Measurements from ENCODE around the gene TRIM16.
A peak's percentile ranks its signal among the peaks of the same experiment; 100 is the strongest.
"Not testable (repeated sequence)": the region's sequence is repeated elsewhere in the genome, so short reads cannot be mapped to it uniquely, and the experiment has no call there.

The TRIM16 gene

DNA sequence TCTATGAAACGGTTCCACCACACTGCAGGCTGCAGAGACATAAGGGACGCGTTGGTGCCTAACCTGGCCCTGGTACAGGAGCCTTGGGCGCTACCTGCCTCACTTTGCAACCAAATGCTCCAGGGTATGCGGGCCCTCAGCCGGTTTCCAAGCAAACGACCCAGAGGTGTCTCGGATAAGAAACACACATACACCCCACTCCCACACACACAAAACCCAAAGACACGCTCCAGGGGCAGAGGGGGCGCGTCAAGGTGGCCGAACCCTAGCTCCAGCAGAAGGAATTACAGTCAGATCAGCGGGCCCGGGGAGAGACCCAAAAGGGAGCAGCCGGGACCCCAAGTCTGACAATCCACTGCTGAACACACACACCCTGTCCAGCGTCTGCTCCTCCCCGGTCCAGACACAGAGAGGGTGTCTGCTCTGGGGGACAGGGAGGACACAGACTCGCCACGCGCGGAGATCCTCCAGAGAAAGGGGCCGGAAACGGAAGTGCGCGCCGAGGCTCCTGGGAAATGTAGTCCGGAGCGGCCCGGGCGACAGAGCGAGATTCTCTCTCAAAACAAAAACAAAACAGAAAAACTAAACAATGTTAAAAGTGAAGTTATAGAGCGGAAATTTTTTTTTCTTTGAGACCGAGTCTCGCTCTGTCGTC is at the start of gene TRIM16:
Gene TRIM16, minus strand, starts transcription at position 488 of the 655 bp plus-strand sequence. CDS start 32,702 bp downstream, outside the sequence.
- in situ Hi-C loops (cut with HindIII; ENCODE audit: low sequenced_read_pairs) = not testable (repeated sequence)
- DNase-seq (ENCODE audit: low read depth, low spot score) = peak; percentile 45
- peak within 1 kb of the TSS; percentile 62 for H3K4me3 ChIP-seq (ENCODE audit: low read depth, low read length)

DNA sequence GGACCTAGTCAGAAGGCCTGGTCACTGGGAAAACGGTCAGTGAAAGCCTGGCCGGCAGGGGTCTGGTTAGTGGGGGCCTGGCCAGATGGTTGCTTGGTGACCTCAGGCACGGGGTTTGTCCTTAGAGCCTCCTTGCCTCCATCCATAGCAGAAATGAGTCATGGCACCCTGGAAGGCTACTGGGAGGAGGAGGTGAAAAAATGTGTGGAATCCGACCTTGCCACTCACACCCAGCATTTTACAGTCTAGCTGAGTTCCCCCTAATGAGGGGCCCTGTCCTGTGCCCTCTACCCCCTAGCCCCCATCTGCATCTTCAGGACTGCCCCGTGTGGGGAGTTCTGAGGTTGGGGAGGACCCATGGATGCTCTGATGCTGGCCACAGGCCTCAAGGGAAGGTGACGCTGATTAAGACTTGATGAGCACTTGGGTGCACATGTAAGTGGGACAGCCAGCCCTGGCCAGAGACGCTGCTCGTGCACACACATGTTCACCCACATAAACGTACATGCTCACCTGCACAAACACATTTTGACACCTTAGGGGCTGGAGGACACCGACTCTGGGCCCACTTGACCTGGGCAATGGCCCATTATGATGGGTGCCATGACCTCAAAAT is 49.2 kb upstream of the TRIM16 start:
- in situ Hi-C loops (cut with HindIII; ENCODE audit: low sequenced_read_pairs); H3K4me3 ChIP-seq (ENCODE audit: low read depth, low read length); DNase-seq (ENCODE audit: low read depth, low spot score): not testable (repeated sequence)

- DNase-seq (ENCODE audit: low read depth, low spot score); H3K4me3 ChIP-seq (ENCODE audit: low read depth, low read length); in situ Hi-C loops (cut with HindIII; ENCODE audit: low sequenced_read_pairs): not testable (repeated sequence)
These were observed 47.8 kb upstream of the TRIM16 start, which contains the start of gene TBC1D26 for GRCh38 chr17:15731900-15732299. TSS of gene TBC1D26 (plus strand) at chr17:15732283. CDS start at chr17:15735349, 3,066 bp downstream.

GRCh38 chr17:15730535-15730934 is 46.4 kb upstream of the TRIM16 start:
- DNase-seq (ENCODE audit: low read depth, low spot score); H3K4me3 ChIP-seq (ENCODE audit: low read depth, low read length); in situ Hi-C loops (cut with HindIII; ENCODE audit: low sequenced_read_pairs): not testable (repeated sequence)

DNA sequence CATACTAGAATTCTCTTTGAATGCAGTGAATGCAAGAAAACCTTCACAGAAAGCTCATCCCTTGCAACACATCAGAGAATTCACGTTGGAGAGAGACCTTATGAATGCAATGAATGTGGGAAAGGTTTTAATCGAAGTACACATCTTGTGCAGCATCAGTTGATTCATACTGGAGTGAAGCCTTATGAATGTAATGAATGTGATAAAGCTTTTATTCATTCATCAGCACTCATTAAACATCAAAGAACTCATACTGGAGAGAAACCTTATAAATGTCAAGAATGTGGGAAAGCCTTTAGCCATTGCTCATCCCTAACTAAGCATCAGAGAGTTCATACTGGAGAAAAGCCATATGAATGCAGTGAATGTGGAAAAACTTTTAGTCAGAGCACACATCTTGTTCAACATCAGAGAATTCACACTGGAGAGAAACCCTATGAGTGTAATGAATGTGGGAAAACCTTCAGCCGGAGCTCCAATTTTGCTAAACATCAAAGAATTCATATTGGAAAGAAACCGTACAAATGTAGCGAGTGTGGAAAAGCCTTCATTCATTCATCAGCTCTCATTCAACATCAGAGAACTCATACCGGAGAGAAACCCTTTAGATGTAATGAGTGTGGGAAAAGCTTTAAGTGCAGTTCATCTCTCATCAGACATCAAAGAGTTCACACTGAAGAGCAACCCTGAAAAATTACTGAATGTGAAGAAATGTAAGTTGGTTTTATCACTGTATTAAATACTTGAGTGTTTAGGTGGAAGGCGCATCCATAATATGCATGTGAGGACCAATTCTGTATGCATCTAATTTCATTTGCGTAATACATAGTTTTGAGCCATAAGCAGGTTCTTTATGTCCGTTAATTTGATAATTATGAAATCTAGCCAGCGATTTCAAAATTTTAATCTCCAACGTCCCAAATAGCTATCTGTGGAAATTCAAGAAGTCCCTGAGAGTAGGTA is 32.8 kb upstream of the TRIM16 start:
- H3K4me3 ChIP-seq (ENCODE audit: low read depth, low read length); in situ Hi-C loops (cut with HindIII; ENCODE audit: low sequenced_read_pairs): not testable (repeated sequence)
- peak; percentile 10 for DNase-seq (ENCODE audit: low read depth, low spot score)

DNA sequence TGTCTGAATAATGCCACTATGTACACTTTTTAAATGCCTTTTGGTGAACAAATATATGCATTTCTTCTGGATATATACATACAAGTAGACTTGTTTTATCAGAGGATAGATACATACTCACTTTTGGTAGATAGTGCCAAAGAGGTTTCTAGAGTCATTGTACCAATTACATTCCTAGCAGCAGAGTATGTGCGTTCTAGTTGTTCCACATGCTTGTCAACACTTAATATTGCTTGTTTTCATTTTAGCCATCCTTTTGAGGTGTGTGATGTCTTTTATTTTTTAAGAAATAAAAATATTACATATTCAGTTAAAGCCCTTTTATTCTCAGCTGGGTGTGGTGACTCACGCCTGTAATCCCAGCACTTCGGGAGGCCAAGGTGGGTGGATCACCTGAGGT is 24.8 kb upstream of the TRIM16 start:
- DNase-seq (ENCODE audit: low read depth, low spot score); H3K4me3 ChIP-seq (ENCODE audit: low read depth, low read length); in situ Hi-C loops (cut with HindIII; ENCODE audit: low sequenced_read_pairs): not testable (repeated sequence)

DNA sequence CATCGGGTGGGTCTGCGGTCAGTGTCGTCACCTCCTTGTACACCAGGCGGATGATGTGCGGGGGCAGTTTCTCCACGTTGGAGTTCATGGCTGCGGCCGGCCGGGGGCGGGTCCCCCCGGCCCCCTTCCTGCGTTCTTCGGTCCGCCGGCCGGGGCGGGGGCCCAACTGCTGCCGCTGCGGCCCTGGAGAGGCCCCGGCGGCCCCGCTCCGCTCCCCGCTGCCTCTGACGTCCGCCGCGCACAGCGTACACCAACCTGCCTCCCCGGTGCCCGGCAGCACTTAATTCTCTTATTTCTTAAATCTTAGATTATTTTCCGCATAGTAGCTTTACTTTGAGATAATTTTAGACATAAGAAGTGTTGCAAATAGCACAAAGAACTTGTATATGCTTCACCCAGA is 20.7 kb upstream of the TRIM16 start:
- in situ Hi-C loops (cut with HindIII; ENCODE audit: low sequenced_read_pairs); DNase-seq (ENCODE audit: low read depth, low spot score); H3K4me3 ChIP-seq (ENCODE audit: low read depth, low read length): not testable (repeated sequence)

- in situ Hi-C loops (cut with HindIII; ENCODE audit: low sequenced_read_pairs); DNase-seq (ENCODE audit: low read depth, low spot score); H3K4me3 ChIP-seq (ENCODE audit: low read depth, low read length): not testable (repeated sequence)
These were observed 20.1 kb upstream of the TRIM16 start for GRCh38 chr17:15704239-15704638.

DNA sequence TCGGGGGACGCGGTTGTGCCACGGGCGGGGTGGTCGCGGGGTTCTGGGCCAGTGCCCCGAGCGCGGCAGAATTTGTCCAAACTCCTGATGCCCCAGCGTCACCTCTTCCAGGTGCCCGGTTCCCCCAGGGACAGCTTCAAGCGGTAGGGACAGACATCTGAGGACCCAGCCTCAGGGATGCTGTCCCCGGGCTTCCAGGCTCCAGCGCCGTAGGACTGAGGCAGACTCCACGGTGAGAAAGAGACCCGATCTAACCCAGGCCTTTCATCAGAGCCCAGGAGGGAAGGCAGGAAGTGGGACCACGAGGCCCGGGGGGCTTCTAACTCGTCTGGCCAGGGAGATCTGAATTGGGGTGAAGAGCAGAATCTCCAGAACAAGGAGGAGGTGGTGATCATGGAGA is 15.8 kb upstream of the TRIM16 start:
- H3K4me3 ChIP-seq (ENCODE audit: low read depth, low read length) = peak overlapping the region; percentile 54
- in situ Hi-C loops (cut with HindIII; ENCODE audit: low sequenced_read_pairs) = not testable (repeated sequence)

DNA sequence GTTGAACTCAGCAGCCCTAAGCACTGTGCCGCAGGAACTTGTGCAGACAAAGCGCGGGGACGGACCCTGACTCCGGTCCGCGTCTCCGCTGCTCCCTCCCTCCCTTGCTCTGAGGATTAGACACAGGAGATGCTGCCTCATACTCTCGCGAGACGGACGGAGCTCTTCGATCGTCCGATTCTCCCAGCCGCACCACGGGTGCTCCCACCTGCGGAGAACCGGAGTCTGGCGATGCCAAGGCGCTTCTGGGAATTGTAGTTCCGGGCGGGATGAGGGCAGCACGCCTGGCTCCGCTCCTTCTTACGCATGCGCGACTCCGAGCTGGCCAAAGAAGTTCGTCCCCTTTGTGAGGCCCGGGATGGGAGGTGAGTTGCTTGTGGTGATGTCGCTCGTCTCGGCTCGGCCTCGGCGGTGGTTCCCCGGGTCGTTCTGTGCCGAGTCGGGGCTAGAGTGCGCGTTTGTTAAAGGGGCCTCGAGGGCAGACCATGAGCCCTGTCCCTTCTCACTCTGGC is 15.4 kb upstream of the TRIM16 start, which contains the start of gene ZNF286A:
Gene ZNF286A, plus strand, starts transcription at position 340 of the 512 bp plus-strand sequence. CDS start 578 bp downstream, outside the sequence.
- peak; percentile 99 for DNase-seq (ENCODE audit: low read depth, low spot score)
- in situ Hi-C loops (cut with HindIII; ENCODE audit: low sequenced_read_pairs) = not testable (repeated sequence)
- peak within 1 kb of the TSS; percentile 54 for H3K4me3 ChIP-seq (ENCODE audit: low read depth, low read length)

More for the DNA sequence above, 15.8 kb upstream of the TRIM16 start:
- DNase-seq (ENCODE audit: low read depth, low spot score) = not testable (repeated sequence)

DNA sequence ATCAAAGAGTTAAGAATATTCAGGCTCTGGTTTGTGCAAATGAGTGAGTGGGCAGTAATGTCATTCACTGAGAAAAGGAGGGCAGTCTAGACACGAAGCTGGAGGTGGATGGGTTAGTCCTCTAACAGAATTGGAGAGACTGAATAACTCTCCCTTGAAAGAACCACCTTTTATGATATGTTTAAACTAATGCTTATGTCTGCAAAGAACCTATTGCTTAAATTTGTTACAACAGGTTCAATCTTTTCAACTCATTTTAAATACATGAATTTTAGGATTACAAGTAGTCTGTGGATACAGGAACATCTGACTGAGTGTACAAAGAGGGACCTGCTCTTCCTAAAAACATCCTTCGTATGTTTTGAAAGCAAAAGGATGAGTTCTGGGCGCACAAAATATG is 14.9 kb upstream of the TRIM16 start:
- peak; percentile 29 for DNase-seq (ENCODE audit: low read depth, low spot score)
- H3K4me3 ChIP-seq (ENCODE audit: low read depth, low read length) = peak overlapping the region; percentile 54
- in situ Hi-C loops (cut with HindIII; ENCODE audit: low sequenced_read_pairs) = not testable (repeated sequence)

- H3K4me3 ChIP-seq (ENCODE audit: low read depth, low read length); in situ Hi-C loops (cut with HindIII; ENCODE audit: low sequenced_read_pairs); DNase-seq (ENCODE audit: low read depth, low spot score): not testable (repeated sequence)
These were observed 3.4 kb upstream of the TRIM16 start for GRCh38 chr17:15687494-15687893.

GRCh38 chr17:15683135-15683534 is 976 bp downstream of the TRIM16 start:
- DNase-seq (ENCODE audit: low read depth, low spot score); H3K4me3 ChIP-seq (ENCODE audit: low read depth, low read length); in situ Hi-C loops (cut with HindIII; ENCODE audit: low sequenced_read_pairs): not testable (repeated sequence)

DNA sequence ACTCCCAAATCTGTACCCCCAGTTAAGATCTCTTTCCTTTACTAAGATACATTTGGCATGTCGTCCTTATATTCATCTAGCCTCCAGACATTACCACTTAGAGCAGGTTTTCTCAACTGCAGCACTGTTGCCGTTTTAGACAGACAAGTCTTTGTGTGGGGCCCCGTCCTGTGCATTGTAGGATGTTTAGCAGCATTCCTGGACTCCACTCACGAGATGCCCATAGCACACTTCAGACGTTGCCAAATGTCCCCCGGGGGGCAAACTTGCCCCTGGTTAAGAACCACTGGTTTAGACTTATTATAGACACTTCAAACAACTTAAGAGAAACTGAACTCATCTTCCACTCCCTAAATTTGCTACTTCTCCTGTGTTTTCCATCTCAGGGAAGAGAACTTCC is 8.1 kb downstream of the TRIM16 start:
- DNase-seq (ENCODE audit: low read depth, low spot score); in situ Hi-C loops (cut with HindIII; ENCODE audit: low sequenced_read_pairs); H3K4me3 ChIP-seq (ENCODE audit: low read depth, low read length): not testable (repeated sequence)

DNA sequence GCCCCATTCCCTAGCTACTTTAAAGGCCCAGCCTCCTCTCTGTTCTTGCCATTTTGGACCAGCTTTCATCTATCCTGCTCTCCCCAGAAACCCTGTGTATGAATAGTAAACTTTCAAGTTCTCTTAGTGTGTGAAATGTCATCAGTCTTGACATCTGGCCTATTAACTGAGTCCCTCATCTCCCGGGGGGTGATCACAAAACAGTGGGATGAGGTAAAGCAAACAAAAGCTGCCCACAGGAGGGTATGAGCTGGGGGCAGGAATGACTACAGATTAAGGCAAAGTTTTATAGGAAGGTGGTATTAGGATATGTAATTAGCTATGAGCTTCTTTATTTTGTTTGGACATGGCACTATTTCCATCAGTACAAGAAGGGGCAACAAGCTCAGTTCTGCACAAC is 9.5 kb downstream of the TRIM16 start:
- DNase-seq (ENCODE audit: low read depth, low spot score); in situ Hi-C loops (cut with HindIII; ENCODE audit: low sequenced_read_pairs); H3K4me3 ChIP-seq (ENCODE audit: low read depth, low read length): not testable (repeated sequence)

- in situ Hi-C loops (cut with HindIII; ENCODE audit: low sequenced_read_pairs); H3K4me3 ChIP-seq (ENCODE audit: low read depth, low read length); DNase-seq (ENCODE audit: low read depth, low spot score): not testable (repeated sequence)
These were observed 14.6 kb downstream of the TRIM16 start for GRCh38 chr17:15669526-15669925.
